ENCODE measurements around the gene GUCY1B1.

Gene GUCY1B1

DNA sequence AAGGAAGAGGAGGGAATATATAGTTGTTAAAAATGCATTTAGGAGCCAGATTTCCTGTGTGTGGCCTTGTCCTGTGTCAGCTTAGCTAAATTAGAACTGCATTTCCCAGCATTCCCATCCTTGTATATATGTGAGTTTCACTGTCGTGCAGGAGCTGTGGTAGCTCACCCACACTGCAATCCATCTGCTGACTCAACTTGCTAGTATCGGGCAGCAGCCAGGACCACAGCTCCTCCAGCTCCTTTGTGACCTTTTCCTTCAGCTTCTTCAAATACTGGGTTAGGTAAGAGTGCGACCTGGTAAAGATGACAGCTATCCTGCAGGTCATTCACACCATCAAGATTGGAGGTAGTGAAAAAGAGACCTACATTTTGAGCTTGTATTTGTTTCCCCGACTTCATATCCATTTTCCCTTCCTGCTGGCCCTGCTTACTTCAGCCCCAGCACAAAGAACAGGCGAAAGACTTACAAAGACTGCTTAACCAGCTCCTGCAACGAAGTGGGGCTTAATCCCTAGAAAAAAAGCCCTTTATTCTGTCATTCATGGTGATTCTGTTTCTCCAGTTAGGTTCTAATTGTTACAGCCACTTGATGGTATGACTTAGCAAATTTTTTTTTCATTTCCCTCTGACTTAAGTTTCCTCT is 95.9 kb downstream of the GUCY1B1 start:
- in situ Hi-C loops (cut with HindIII; ENCODE audit: low sequenced_read_pairs), result no loop called here

DNA sequence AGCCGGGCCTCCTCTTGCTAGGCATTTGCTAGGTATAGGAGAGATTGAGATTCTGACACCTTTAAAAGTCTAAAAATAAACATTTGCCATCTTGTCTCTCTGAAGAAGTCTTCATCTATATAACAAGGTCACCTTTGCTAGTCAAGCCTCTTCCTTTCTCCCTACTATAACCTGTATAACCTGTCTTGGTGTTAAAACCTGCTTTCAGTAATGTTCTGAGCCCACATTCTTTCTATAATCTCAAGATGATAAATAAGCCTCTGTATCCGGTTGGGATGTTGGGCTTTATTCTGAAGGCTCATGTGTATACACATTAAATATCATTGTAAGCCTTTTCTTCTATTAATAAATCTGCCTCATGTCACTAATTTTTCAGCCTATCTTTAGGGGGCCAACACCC is 97.1 kb downstream of the GUCY1B1 start:
- in situ Hi-C loops (cut with HindIII; ENCODE audit: low sequenced_read_pairs), result no loop called here
